SU-DHL-6 (cell line): ENCODE results near the gene SLC35G6.
A peak's percentile ranks its signal among the peaks of the same experiment; 100 is the strongest.

ENCODE experiments used
- H2AFZ ChIP-seq: fragments of 200-600 bp; sonication (generic); 2 replicates; pipeline ENCODE4 v1.6.1; 2014; ENCODE audit warnings: low read depth, mild to moderate bottlenecking, moderate library complexity, mixed read lengths, antibody characterized with exemption, low read length; ENCODE audit not compliant: severe bottlenecking
- H3F3A ChIP-seq: fragments of 200-600 bp; shearing (Covaris generic); 2 replicates; pipeline ENCODE4 v1.6.0; 2016; ENCODE audit warnings: antibody characterized with exemption, mild to moderate bottlenecking; ENCODE audit not compliant: insufficient read depth
- H3K27ac ChIP-seq: fragments of 200-600 bp; sonication (generic); 2 replicates; pipeline ENCODE4 v1.5.1; 2016; ENCODE audit warnings: low read depth, mild to moderate bottlenecking, low read length, moderate library complexity, mixed read lengths
- H3K27me3 ChIP-seq: fragments of 200-600 bp; sonication (generic), shearing (Covaris generic); 2 replicates; pipeline ENCODE4 v1.6.0; 2014; ENCODE audit warnings: mild to moderate bottlenecking, low read length
- H3K36me3 ChIP-seq: fragments of 200-600 bp; sonication (generic); 2 replicates; pipeline ENCODE4 v1.6.1; 2014; ENCODE audit warnings: mild to moderate bottlenecking, low read length, mixed read lengths
- H3K4me2 ChIP-seq: fragments of 300-600, 200-600 bp; shearing (Covaris generic), sonication (generic); 2 replicates; pipeline ENCODE4 v1.6.0; 2014; ENCODE audit warnings: low read length, low read depth, mild to moderate bottlenecking; ENCODE audit not compliant: poor library complexity, severe bottlenecking
- H3K4me3 ChIP-seq: fragments of 200-600 bp; sonication (generic); 2 replicates; pipeline ENCODE4 v1.5.1; 2014; ENCODE audit warnings: antibody characterized with exemption, low read length, mild to moderate bottlenecking, mixed read lengths; ENCODE audit not compliant: insufficient read depth, poor library complexity, severe bottlenecking
- H3K79me2 ChIP-seq: fragments of 200-600 bp; sonication (generic); 2 replicates; pipeline ENCODE4 v1.6.1; 2014; ENCODE audit warnings: mild to moderate bottlenecking, low read length, moderate library complexity; ENCODE audit not compliant: insufficient read depth
- H3K9ac ChIP-seq: fragments of 200-600 bp; sonication (generic); 2 replicates; pipeline ENCODE4 v1.7.0; 2014; ENCODE audit warnings: mild to moderate bottlenecking, low read length
- H3K9me2 ChIP-seq: fragments of 200-600 bp; sonication (generic); replicated peaks from 2 replicates; pipeline ENCODE4 v1.6.1; 2014; ENCODE audit warnings: low read length; ENCODE audit not compliant: insufficient read depth
- H3K9me3 ChIP-seq: fragments of 200-600 bp; sonication (generic); 2 replicates; pipeline ENCODE4 v1.6.1; 2014; ENCODE audit warnings: low read length, mixed read lengths; ENCODE audit not compliant: insufficient read depth
- H4K20me1 ChIP-seq: fragments of 200-600 bp; sonication (generic); 2 replicates; pipeline ENCODE4 v1.6.1; 2014; ENCODE audit warnings: low read depth, mild to moderate bottlenecking, antibody characterized with exemption, low read length, moderate library complexity, mixed read lengths
- CTCF ChIP-seq: fragments of 200-600 bp; sonication (generic); IDR thresholded peaks from one replicate; pipeline ENCODE4 v1.5.1; 2017; ENCODE audit warnings: antibody characterized with exemption, mild to moderate bottlenecking, low read length, moderate library complexity; ENCODE audit not compliant: insufficient read depth, poor library complexity, severe bottlenecking
- EZH2phosphoT487 ChIP-seq: fragments of 200-600 bp; sonication (generic), shearing (Covaris generic); conservative IDR thresholded peaks from 2 replicates; pipeline ENCODE4 v1.6.1; 2018; ENCODE audit warnings: mild to moderate bottlenecking, antibody characterized with exemption, low read length, moderate library complexity, mixed read lengths

The SLC35G6 gene

DNA sequence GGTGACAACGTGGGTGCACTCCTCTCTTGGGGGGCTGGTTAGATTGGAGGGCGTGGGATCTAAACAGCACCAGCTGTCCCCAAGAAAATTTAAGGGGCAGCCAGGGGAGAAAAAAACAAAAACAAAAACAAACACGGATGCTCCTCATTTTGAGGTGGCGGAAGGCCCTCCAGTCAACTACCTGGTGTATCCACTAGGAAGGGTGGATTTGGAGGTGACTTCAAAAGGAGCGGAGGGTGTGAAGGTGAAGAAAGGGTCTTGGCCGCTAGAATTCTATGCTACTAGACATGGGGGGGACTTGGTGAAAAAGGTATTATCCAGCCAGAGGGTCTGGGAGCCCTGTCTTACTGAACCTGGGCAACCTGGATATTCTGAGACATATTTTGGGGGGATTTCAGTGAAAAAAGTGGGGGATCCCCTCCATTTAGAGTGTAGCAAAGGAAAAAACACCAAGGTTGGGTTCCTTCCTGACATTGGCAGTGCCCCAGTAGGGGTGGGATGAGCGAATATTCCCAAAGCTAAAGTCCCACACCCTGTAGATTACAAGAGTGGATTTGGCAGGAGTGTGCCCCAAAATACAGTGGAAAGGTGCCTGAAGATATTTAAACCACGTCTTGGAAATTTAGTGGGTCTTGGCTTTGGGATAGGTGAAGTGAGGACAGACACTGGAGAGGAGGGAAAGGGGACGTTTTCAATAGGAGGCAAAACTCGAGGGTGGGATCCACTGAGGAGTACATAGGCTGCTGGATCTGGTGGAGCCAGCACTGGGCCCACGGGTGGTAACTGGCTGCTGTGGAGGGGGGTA, 42.4 kb upstream of the SLC35G6 start:
- H2AFZ ChIP-seq, result no peak overlapping the region
- H3K4me2 ChIP-seq, result no peak overlapping the region
- no peaks in the 10 kb centered on the region for H3K27me3 ChIP-seq
- H4K20me1 ChIP-seq, result no peaks in the 10 kb centered on the region
- TF ChIP-seq EZH2phosphoT487 (no peak), CTCF (no peak)
- no peaks in the 10 kb centered on the region for H3K79me2 ChIP-seq
- H3K36me3 ChIP-seq, result no peaks in the 10 kb centered on the region
- no peaks in the 10 kb centered on the region for H3F3A ChIP-seq
- H3K27ac ChIP-seq, result no peak overlapping the region
- no peak overlapping the region for H3K4me3 ChIP-seq
- no peaks in the 10 kb centered on the region for H3K9me3 ChIP-seq
- no peaks in the 10 kb centered on the region for H3K9me2 ChIP-seq
- no peak overlapping the region for H3K9ac ChIP-seq

GRCh38 chr17:7439462-7440112, 41.7 kb upstream of the SLC35G6 start, which contains the start of gene FGF11:
FGF11 (plus strand) TSS chr17:7439512; CDS start chr17:7439621, 109 bp downstream.
- Histone ChIP-seq H3K27me3 (no peaks in the 10 kb centered on the region), H2AFZ (no peak within 1 kb of the TSS)

GRCh38 chr17:7440113-7440833, 41.0 kb upstream of the SLC35G6 start:
- Histone ChIP-seq H3F3A (no peaks in the 10 kb centered on the region), H3K9ac (peak overlapping the region; percentile 21; the same call in 1 of the 2 replicates), H4K20me1 (no peaks in the 10 kb centered on the region), H3K36me3 (no peaks in the 10 kb centered on the region), H3K79me2 (no peaks in the 10 kb centered on the region), H2AFZ (no peak overlapping the region), H3K9me3 (no peaks in the 10 kb centered on the region), H3K9me2 (no peaks in the 10 kb centered on the region), H3K4me2 (peak overlapping the region; percentile 39), H3K27ac (no peak overlapping the region), H3K27me3 (no peaks in the 10 kb centered on the region), H3K4me3 (no peak overlapping the region)
- TF ChIP-seq EZH2phosphoT487 (no peak), CTCF (no peak)

More at GRCh38 chr17:7439462-7440112, 41.7 kb upstream of the SLC35G6 start, which contains the start of gene FGF11:
- H3K9me3 ChIP-seq, result no peaks in the 10 kb centered on the region
- no peak within 1 kb of the TSS for H3K4me3 ChIP-seq
- no peaks in the 10 kb centered on the region for H3F3A ChIP-seq
- peak within 1 kb of the TSS; percentile 21; the same call in 1 of the 2 replicates for H3K9ac ChIP-seq
- H3K4me2 ChIP-seq, result peak within 1 kb of the TSS; percentile 39
- no peaks in the 10 kb centered on the region for H3K9me2 ChIP-seq
- TF ChIP-seq CTCF (no peak), EZH2phosphoT487 (no peak)
- H3K36me3 ChIP-seq, result no peaks in the 10 kb centered on the region
- H4K20me1 ChIP-seq, result no peaks in the 10 kb centered on the region
- H3K27ac ChIP-seq, result no peak within 1 kb of the TSS
- no peaks in the 10 kb centered on the region for H3K79me2 ChIP-seq
